ENCODE results near the gene CNOT6.

DNA sequence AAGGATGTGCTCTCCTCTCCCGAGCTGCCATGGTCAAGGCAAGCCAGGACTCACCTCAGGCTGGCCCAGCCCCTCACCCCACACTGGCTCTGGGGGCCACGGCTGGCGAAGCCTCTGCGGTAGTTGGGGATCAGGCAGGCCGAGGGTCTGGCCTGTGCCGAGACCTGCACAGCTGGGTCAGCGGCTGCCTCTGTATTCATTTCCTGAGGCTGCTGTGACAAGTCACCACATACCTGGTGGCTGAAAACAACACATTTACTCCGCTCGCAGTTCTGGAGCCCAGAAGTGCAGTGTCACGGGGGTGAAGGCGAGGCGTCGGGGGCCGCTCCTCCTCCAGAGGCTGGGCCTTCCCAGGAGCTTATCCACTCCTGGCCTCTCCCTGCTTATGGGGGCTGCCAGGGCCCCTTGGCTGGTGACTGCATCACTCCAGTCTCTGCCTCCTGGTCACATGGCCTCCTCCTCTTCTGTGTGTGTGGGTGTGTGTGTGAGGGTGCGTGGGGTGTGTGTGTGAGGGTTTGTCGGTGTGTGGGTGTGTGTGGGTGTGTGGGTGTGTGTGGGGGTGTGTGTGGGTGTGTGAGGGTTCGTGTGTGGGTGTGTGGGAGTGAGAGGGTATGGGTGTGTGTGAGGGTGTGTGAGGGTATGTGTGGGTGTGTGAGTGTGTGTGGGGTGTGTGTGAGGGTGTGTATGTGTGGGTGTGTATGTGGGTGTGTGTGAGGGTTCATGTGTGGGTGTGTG, 100.3 kb downstream of the CNOT6 start:
- TF ChIP-seq CTCF (IDR thresholded peaks at IDR 0.05 in 2 of 3, conservative IDR thresholded peaks at IDR 0.05 in 1 of 3; ENCODE audit: borderline replicate concordance in 1 of 3, insufficient read depth in 1 of 3, low read depth in 2 of 3, low read length in 2 of 3) = no peak
- TF ChIP-seq EGR1 (IDR thresholded peaks at IDR 0.05; ENCODE audit: low read depth) = no peak
- TF ChIP-seq POLR2AphosphoS5 (IDR thresholded peaks at IDR 0.05; ENCODE audit: low read depth, low read length) = no peak
- TF ChIP-seq MAX (IDR thresholded peaks at IDR 0.05) = no peak

All from HCT116 (cell line).